ENCODE data around the gene ZCCHC14.
"Not testable (repeated sequence)": the region's sequence is repeated elsewhere in the genome, so short reads cannot be mapped to it uniquely, and the experiment has no call there.

The ZCCHC14 gene

GRCh38 chr16:87497023-87497766, 4.4 kb upstream of the ZCCHC14 start:
- DNase-seq (ENCODE audit: low read depth in 2 of 2): not testable (repeated sequence)

- DNase-seq (ENCODE audit: low read depth in 2 of 2): no peak
Measured at GRCh38 chr16:87496447-87496801, 3.6 kb upstream of the ZCCHC14 start.

- DNase-seq (ENCODE audit: low read depth in 2 of 2): no peak
Measured at GRCh38 chr16:87495578-87496446, 3.0 kb upstream of the ZCCHC14 start.

GRCh38 chr16:87493608-87494280, 920 bp upstream of the ZCCHC14 start:
- DNase-seq (ENCODE audit: low read depth in 2 of 2): no peak

- DNase-seq (ENCODE audit: low read depth in 2 of 2): no peak
Measured at GRCh38 chr16:87492291-87492630, 563 bp downstream of the ZCCHC14 start.

- no peak for DNase-seq (ENCODE audit: low read depth in 2 of 2)
Measured at GRCh38 chr16:87491522-87492290, 1.1 kb downstream of the ZCCHC14 start.

GRCh38 chr16:87490799-87491521, 1.9 kb downstream of the ZCCHC14 start:
- DNase-seq (ENCODE audit: low read depth in 2 of 2): not testable (repeated sequence)

- no peak for DNase-seq (ENCODE audit: low read depth in 2 of 2)
Measured at GRCh38 chr16:87490096-87490798, 2.6 kb downstream of the ZCCHC14 start.

GRCh38 chr16:87489434-87490045, 3.3 kb downstream of the ZCCHC14 start:
- DNase-seq (ENCODE audit: low read depth in 2 of 2): no peak

GRCh38 chr16:87488960-87489359, 3.9 kb downstream of the ZCCHC14 start:
- not testable (repeated sequence) for DNase-seq (ENCODE audit: low read depth in 2 of 2)

GRCh38 chr16:87487361-87487924, 5.4 kb downstream of the ZCCHC14 start:
- no peak for DNase-seq (ENCODE audit: low read depth in 2 of 2)

GRCh38 chr16:87486713-87487247, 6.0 kb downstream of the ZCCHC14 start:
- no peak for DNase-seq (ENCODE audit: low read depth in 2 of 2)

- no peak for DNase-seq (ENCODE audit: low read depth in 2 of 2)
Measured at GRCh38 chr16:87486282-87486681, 6.5 kb downstream of the ZCCHC14 start.

GRCh38 chr16:87485792-87486191, 7.0 kb downstream of the ZCCHC14 start:
- DNase-seq (ENCODE audit: low read depth in 2 of 2): not testable (repeated sequence)

- DNase-seq (ENCODE audit: low read depth in 2 of 2): no peak
Measured at GRCh38 chr16:87484487-87485331, 8.1 kb downstream of the ZCCHC14 start.

GRCh38 chr16:87483481-87483880, 9.3 kb downstream of the ZCCHC14 start:
- DNase-seq (ENCODE audit: low read depth in 2 of 2): no peak

GRCh38 chr16:87482670-87483069, 10.2 kb downstream of the ZCCHC14 start:
- DNase-seq (ENCODE audit: low read depth in 2 of 2): not testable (repeated sequence)

GRCh38 chr16:87482266-87482665, 10.6 kb downstream of the ZCCHC14 start:
- no peak for DNase-seq (ENCODE audit: low read depth in 2 of 2)

Data from fibroblast of skin of left biceps (primary cell).